ENCODE measurements around the gene CYTH3. TPM values are rescaled to one million over a fixed set of nuclear protein-coding genes. Genes with fewer than 3 reads are reported as not detected.

The CYTH3 gene
- total and polyA plus RNA-seq, 9 of the 15 experiments (the other 6 are each of a cell fraction or from before 2014, with no cell fraction given) = 0.25 to 15.2 (median 11.4) TPM

- no peak for TF ChIP-seq ZNF436 (CRISPR knock-in tag; IDR thresholded peaks at IDR 0.05)
Observed at GRCh38 chr7:6251653-6252052, 20.8 kb downstream of the CYTH3 start (continued).

DNA sequence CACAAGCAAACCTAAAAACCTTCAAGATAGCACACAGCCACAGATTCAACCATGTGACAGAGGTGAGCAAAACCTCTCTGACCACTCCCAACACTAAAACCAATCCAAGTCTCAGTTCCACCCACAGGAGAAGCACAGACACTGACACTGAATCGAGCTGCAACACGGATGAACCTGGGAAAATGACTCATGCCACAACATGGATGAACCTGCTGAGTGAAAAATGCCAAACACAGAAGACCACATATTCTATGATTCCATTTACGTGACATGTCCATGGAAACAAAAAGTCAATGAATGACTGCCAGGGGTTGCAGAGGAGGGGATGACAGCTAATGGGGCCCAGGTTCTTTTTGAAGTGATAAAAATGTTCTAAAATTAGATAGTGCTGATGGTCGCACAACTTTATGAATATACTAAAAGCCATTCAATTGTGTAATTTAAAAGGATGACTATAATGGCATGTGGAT lies 22.0 kb downstream of the CYTH3 start:
- no peaks in the 10 kb centered on the region for H3K9me3 ChIP-seq (replicated peaks; ENCODE audit: control insufficient read depth, insufficient read depth, low read depth, low read length)
- H3K4me2 ChIP-seq (ENCODE audit: insufficient read depth, low read length) = no peak overlapping the region
- H2AFZ ChIP-seq (ENCODE audit: low read depth, low read length) = no peak overlapping the region
- H3K4me3 ChIP-seq = no peak overlapping the region
- no peaks in the 10 kb centered on the region; the same call in 1 of the 2 replicates for H4K20me1 ChIP-seq (replicated peaks; ENCODE audit: control insufficient read depth, insufficient read depth, low read length)
- H3K27me3 ChIP-seq (ENCODE audit: control insufficient read depth in 2 of 2, insufficient read depth in 2 of 2, low read length in 2 of 2) = no peaks in the 10 kb centered on the region
- H3K9me1 ChIP-seq (ENCODE audit: control insufficient read depth, insufficient read depth, low read length) = no peaks in the 10 kb centered on the region
- ChIA-PET CTCF (ENCODE audit: low intra/inter-chr PET ratio) (no interaction called here), POLR2A (interaction anchor here (1.2 kb wide), 1 partner anchor 8 kb away, joined by 4 read pairs; no protein-coding TSS in a partner anchor)
- FAIRE-seq (peak; percentile 65), ATAC-seq (peak; percentile 57), DNase-seq (ENCODE audit: extremely low read depth in 1 of 4, low spot score in 3 of 4) (no peak)
- TF ChIP-seq ATF3 (IDR thresholded peaks at IDR 0.05) = 0 out of 2 replicates have a peak, but pooled peaks have one; percentile 16
- TF ChIP-seq ATF3 (CRISPR knock-in tag; conservative IDR thresholded peaks at IDR 0.05) = no peak
- TF ChIP-seq PYGO2 (tag; IDR thresholded peaks at IDR 0.05) = no peak
- peak; percentile 11 for TF ChIP-seq MEIS2 (IDR thresholded peaks at IDR 0.05; ENCODE audit: partially characterized antibody)
- TF ChIP-seq NR1H2 (CRISPR knock-in tag; IDR thresholded peaks at IDR 0.05) = no peak
- no peak for TF ChIP-seq SOX6 (IDR thresholded peaks at IDR 0.05)
- no peak for TF ChIP-seq ZNF197 (CRISPR knock-in tag; IDR thresholded peaks at IDR 0.05; ENCODE audit: low read depth)
- no peak for TF ChIP-seq STAG1 (CRISPR knock-in tag; IDR thresholded peaks at IDR 0.05; ENCODE audit: borderline replicate concordance)
- no peak for TF ChIP-seq ZNF586 (CRISPR knock-in tag; conservative IDR thresholded peaks at IDR 0.05)
- no TSS peak for BruUV-seq (replicated peaks)
- peaks cover 3 to 7% of the 10 kb centered on the region in 2 experiments; a peak in 3 of 5 replicates for H3K4me1 ChIP-seq (replicated peaks in 1 of 2; ENCODE audit: control insufficient read depth in 2 of 2, insufficient read depth in 2 of 2, low read length in 2 of 2)
- no peaks in the 10 kb centered on the region for H3K36me3 ChIP-seq (ENCODE audit: control insufficient read depth, insufficient read depth, low read length)
- in situ Hi-C loops (cut with MboI) = no loop called here
- H3K27ac ChIP-seq (ENCODE audit: extremely low read depth, low read depth, low read length) = no peak overlapping the region
- WGBS (ENCODE audit: insufficient coverage, low coverage, missing lambda C conversion rate) = 64% methylated on average over 4 of the region's 4 CpGs
- H3K9ac ChIP-seq (ENCODE audit: insufficient read depth in 1 of 2, low read depth in 2 of 2, low read length in 2 of 2) = no peak overlapping the region
- intact Hi-C loops (cut with micrococcal nuclease) = no loop called here
- peaks cover 26% of the 10 kb centered on the region for H3K79me2 ChIP-seq (ENCODE audit: control insufficient read depth, insufficient read depth, low read length)

Measured in K562 (cell line).